HEK293T (cell line): ENCODE measurements around the gene SLC13A1.

Source experiments
- BHLHE40 ChIP-seq: fragments of 450-650 bp; IDR thresholded peaks from 2 replicates; pipeline ENCODE4 v1.6.1; 2016; ENCODE audit warnings: mild to moderate bottlenecking, moderate library complexity, borderline replicate concordance
- ELF4 ChIP-seq: fragments of 450-650 bp; IDR thresholded peaks from 2 replicates; pipeline ENCODE4 v1.6.1; 2017; ENCODE audit warnings: antibody characterized with exemption
- FOXK2 ChIP-seq: fragments of 450-650 bp; IDR thresholded peaks from 2 replicates; pipeline ENCODE4 v1.6.1; 2016; ENCODE audit warnings: mild to moderate bottlenecking
- SUZ12 ChIP-seq: fragments of 450-650 bp; IDR thresholded peaks from 2 replicates; pipeline ENCODE4 v1.6.1; 2016; ENCODE audit warnings: mild to moderate bottlenecking

DNA sequence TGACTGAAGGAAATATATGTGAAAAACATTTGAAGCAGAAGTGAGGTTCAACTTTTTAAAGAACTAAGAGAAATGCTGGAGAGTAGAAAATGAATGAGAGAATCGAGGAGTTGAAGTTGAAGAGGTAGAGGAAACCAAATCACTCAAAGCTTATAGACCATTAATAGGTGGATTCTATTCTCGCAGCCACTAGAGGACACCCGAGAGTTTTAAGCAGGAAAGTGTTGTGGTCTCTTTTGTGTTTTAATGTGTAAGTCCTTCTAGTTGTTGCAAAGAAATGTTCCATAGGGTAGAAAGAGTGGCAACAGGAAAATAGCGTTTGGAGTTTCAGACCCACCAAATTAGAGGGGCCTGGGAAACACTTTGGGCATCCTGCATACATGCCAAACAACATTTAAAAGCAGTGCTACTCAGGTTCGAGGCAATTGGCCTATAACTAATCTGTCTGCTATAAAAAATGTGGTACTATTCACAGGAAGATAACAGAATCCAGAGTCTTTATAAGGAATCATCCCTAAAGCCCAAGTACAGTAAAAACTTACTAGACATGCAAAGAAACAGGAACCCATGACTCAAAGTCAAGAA lies 129.0 kb downstream of the SLC13A1 start:
- TF ChIP-seq BHLHE40 (no peak), FOXK2 (no peak), ELF4 (no peak), SUZ12 (no peak)
